ENCODE data around the gene LOC101059915.

DNA sequence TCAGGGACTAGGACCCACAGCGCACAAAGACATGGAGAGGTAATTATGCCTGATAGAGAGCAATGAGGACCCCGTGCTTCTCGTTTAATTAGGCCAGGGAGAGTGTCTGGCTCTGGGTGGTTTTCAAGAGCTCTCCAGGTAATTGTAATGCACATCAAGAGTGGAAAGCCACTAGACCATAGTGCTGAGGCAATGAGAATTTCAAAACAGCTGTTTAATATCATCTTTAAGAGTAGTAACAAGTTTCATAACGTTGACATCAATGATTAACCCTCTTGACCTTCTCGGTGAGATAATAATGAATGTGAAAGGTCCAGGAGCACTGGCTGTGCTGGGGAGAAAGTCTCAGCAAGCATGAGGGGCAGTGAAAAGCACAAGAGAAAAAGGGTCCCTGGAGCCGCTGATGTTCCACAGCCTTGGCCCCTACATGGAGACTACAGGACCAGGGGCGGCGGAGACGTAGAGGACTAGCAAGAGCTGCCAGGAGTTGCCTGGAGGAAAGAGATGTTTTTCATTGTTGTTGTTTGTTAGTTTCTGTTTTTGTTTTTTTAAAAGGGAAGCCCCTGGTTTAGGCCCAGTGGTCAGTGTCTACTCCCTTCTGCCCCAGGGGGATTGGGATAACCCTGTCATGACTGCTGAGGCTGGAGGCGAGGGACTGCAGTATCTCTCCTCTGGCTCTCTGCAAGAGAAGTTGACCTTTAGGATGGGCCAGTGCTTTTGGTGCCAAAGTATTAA, 34.3 kb upstream of the LOC101059915 start:
- TF ChIP-seq EP300 (IDR thresholded peaks at IDR 0.05) (no peak), POLR2AphosphoS5 (IDR thresholded peaks at IDR 0.05) (no peak), POLR2A (IDR thresholded peaks at IDR 0.05; ENCODE audit: low read depth) (no peak)
- TF ChIP-seq, protein P1, sequence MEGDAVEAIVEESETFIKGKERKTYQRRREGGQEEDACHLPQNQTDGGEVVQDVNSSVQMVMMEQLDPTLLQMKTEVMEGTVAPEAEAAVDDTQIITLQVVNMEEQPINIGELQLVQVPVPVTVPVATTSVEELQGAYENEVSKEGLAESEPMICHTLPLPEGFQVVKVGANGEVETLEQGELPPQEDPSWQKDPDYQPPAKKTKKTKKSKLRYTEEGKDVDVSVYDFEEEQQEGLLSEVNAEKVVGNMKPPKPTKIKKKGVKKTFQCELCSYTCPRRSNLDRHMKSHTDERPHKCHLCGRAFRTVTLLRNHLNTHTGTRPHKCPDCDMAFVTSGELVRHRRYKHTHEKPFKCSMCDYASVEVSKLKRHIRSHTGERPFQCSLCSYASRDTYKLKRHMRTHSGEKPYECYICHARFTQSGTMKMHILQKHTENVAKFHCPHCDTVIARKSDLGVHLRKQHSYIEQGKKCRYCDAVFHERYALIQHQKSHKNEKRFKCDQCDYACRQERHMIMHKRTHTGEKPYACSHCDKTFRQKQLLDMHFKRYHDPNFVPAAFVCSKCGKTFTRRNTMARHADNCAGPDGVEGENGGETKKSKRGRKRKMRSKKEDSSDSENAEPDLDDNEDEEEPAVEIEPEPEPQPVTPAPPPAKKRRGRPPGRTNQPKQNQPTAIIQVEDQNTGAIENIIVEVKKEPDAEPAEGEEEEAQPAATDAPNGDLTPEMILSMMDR (IDR thresholded peaks at IDR 0.05): no peak
